HT-29 (cell line): ENCODE results near the gene GORASP1. TPM values are rescaled to one million over a fixed set of nuclear protein-coding genes. Genes with fewer than 3 reads are reported as not detected.

Experiments used
- DNase-seq: peaks from one replicate; pipeline ENCODE4 v3.0.0-alpha.2; 2015; ENCODE audit warnings: low spot score
- total RNA-seq: library from RNA; depleted of rRNA; stranded (reverse); fragments of >200 nt; shearing (Covaris generic); gene quantifications from 2 replicates; pipeline ENCODE4 v1.2.3, GENCODE V29; 2014

The GORASP1 gene
- total RNA-seq, 1 experiment from 2014 or later: 66.5 TPM

DNA sequence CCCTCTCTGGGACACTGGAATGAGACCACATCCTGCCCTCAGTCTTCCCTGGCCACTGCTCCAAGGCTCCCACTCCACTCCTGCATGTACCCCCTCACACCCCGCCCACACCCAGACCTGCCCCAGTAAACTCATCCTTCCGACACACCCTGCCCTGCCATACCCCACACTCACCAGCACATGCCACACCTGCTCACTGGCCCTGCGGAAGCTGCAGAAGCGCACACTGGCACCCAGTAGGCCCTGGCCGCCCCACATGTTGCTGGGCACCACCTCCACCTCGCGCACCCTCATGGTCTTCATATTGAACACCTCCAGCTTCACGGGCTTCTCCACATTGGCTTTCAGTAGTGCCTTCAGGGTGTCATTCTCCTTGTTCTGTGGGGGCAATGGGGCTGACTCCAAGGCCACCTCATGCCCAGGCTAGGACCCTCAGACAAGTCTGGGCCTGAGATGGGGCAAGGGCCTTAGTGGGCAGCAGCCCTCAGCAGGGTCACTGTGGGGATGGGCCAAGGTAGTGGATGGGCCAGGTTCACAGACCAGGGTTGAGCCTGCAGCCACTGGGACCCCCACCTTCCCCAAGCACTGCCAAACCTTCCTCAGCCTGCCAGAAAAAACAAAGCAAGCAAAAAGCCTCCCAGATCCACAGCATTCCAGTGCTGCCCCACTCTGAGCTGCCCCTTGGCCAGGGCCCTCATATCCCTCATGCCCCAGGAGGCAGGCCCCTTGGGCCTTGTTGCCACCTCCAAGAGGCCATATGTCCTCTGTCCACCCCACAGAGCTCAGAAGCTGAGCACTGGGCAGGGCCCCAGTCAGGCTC lies 4.7 kb downstream of the GORASP1 start:
- no peak for DNase-seq

DNA sequence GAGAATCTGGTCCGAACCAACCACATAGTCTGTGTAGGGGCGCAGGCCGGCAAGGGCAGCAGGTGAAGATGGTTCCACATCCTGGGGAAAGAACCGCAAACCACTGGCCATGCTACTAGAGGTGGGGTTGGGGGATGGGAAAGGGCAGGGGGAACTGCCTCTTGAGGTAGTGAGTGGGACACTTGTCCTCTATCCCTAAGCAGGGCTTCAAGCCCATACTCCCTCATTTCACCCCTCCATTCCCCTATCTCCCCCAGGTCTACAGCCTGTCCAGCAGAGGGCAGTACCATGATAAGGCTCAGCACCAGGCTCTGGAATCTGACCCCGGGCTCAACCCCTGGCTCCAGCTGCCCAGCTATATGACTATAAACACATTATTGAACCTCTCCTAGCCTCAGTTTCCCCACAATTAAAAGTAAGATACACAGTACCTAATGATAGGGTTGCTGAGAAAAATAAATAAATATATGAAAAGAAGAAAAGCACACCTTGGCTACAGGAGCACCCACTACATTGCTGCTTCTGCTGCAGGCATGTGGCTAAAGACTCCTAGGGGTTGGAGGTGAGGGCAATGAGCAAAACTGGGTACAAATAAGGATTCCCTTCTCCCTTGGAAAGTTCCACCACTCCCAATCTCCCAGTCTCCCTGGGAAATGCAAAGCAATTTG lies 6.3 kb downstream of the GORASP1 start:
- DNase-seq: peak; percentile 41

DNA sequence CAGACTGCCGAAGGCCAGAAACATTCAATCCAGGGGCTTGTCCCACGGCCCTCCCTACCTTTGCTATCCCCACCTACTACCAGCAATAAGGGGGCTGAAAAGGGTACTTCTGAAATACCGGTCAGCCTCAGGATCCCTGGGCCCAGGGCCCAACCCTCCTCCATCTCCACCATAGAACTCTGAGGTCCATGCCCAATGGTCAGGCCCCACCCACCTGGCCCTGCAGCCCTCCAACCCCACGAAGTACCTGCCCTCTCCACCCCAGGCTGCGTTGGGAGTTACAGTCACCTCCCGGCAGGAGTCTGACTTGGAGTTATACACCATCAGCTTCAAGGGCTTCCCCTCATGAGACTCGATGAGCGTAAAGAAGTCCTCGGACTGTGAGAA lies 6.9 kb downstream of the GORASP1 start:
- no peak for DNase-seq

DNA sequence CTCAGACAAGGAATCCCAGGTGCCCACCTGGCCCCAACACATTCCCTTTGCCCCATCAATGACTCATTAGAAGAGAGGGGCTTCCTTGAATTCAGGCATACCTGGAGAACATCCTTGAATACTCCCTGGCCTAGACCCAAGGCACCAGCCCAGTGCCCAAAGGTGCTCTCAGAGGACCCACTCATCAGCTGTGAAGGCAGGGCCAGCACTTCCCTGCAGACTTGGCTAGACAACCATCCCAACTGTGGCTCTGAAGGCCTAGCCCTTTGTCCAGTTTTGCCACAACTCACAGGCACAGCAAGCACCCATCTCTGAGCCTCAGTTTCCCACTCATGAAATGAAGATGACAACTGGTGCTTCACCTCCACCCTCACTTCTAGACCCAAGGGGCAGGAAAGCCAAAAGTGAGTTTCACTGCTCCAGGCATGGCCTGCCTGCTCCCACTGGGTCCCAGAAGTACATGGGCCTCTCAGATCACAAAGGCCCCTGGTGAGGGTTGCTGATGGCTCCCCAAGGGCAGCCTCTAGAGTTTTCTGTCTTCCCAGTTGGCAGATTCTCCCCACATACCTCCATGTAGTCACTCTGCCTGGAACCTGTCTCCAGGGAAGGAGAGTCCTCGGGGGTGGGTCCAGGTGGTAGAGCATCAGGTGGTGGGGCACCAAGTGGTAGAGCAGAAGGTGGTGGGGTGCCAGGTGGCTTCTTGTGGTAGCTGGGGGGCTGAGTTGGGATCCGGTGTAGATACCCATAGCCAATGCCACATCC lies 7.5 kb downstream of the GORASP1 start:
- DNase-seq: no peak

DNA sequence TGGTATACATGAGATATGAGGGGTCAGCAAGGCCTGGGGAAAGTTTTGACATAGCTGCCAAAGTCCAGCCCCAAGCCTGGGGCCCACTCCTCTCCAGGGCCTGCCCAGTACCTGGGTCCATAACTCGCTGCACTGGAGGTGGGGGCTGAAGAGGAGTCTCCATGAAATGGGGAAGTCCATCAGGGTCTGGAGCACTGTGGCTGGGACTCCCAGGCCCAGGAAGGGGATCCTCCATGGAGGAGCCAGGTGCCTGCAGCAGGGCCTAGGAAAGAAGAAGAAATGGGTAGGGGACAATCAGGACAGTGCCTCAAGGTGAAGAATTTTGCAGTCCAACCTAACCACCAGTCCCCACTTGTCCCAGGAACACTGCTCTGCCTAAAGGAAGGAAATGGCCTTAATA lies 8.2 kb downstream of the GORASP1 start:
- no peak for DNase-seq

DNA sequence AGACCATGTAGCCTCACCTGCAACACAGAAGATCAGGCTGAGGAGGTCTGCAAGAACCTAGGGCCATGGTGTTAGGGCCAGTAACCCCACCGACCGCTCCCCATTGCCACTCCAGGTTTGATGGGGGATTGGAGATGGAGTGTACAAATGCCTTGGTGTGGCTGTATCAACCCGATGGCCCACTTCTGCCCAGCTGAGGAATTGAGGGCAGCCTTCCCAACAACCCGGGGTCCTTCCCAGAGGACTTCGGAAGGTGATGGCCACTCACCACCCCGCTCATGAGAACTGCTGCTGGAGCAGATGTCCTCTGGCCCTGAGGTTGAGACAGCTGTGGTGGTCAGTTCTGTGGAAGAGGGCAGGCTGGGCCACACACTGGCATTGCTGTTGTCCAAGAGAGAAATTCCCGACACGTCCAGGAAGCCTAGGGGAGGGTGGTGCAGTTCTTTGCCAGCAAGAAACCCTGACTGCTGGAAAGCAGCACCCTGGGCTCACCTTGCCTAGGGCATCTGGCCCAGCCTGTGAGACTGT lies 8.9 kb downstream of the GORASP1 start:
- DNase-seq: no peak

DNA sequence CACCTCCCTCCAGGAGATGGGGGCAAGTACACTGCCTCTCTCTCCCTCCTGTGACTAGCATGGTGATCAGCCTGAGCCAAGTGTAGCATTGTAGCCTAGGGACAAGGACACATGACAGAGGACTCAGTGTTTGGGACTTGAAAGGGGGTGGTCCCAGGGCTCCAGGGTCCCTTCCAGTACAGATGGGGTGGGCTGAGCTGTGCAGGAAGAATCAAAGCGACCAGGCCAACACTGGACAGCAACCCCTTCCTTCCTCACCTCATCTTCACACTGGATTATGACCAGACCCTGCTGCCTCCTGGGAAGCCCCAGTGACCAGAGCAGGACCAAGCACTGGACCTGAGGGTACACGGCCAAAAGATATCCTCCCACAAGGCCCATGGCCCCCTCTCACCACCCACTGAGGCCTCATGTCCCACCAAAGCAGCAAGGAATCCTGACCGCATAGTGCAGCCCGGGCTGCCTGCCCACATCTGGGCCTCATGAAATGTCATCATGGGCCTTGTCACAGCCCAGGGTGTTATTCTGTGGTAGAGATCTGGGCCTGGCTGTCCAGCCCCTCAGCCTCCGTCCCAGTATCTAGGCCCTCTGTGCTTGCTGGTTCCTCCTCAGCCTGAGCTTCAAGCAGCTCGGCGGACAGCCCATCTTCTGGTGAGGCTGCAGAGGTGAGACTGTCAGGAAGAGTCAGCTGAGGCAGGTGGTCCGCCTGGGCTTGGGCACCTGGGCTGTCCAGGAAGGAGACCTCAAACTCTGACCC lies 9.5 kb downstream of the GORASP1 start:
- no peak for DNase-seq

DNA sequence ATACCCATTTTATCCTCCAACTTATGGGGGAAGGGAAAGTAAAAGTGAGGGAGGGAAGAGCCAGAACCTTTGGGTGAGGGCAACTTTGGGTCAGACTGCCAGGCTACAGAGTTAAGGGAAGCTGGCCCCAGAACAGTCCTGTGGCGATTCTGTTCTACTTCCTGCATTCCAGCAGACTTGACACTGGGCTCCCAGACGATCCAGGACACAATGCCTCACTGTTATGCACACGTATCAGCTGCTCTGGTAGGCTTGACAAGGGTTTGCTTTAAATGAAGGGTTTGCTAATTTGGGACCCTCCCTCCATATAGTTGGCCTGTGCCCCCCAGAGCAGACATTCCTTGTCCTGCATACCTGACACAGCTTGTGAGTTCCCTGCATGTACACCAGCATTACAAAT lies 10.7 kb downstream of the GORASP1 start:
- no peak for DNase-seq

DNA sequence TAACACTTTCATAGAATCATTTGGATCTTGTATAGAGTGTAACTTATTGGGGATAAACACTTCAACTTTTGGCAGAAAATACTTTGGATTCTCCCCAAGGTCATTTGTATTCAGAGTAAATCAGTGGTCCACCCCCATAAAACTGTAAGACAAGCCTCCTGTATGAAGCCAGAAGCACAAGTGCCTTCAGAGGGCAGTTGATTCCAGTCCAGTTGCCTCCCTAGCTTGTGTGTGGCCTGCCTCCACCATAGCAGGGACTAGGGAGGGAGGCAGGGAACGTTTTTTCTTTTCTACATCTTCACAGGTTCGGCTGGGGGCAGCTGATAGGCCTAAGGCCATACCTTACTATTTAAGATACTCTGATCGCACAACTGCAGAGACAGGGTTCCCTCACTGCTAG lies 11.6 kb downstream of the GORASP1 start:
- DNase-seq: no peak

DNA sequence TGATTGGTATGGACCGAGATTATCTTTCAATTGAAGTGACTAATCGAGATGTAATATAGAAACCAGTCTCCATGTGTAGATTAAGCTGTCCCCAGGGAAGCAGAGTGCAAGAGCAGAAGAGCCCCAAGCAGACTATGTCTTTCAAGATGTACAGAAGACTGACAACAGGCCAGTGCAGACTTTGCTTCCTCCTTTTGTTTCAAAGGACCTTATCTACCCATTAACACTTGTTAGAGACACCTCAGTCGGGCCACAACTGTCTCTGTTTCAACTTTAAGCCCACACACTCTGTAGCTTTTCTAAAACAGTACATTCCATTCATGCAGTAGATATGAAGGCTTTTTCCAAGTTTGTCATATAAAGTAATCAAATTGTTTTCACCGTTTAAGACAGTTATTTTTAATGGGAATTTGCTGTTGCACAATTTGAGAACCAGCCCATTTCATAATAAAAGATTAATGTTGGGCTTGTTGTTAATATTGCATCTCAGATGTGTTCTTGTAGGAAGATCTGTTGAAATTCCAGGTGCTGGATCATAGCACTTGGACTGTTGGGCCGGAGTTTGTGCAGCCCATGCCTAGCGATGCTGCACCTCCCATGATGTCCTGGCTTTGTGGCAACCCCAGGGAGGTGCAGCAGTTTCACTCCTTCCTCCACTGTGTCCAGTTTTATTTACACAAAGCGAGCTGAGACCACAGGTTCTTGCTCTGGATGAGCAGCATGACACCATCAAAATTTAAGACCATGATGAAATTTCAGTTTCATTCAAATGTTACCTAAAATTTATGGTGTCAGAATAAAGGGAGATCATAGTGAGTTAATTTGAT lies 12.4 kb downstream of the GORASP1 start:
- DNase-seq: no peak

DNA sequence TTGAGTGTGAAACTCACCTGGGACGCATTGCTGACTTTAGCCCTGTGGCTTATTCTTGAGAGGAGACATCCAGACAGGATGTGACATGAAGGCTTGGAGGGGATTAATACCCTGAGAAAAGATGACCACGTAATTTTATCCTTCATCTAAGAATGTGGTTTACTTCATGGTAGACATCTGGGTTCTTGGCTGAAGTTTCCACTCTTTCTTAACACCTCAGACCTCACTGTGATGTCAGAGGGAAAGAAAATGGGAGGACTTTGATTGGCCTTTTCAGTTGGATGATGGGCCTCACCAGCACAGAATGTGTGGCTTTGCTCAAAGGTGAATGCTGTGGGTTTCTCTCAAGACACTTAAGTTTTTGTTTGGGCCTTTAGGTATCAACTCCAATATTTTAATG lies 16.5 kb downstream of the GORASP1 start:
- no peak for DNase-seq

DNA sequence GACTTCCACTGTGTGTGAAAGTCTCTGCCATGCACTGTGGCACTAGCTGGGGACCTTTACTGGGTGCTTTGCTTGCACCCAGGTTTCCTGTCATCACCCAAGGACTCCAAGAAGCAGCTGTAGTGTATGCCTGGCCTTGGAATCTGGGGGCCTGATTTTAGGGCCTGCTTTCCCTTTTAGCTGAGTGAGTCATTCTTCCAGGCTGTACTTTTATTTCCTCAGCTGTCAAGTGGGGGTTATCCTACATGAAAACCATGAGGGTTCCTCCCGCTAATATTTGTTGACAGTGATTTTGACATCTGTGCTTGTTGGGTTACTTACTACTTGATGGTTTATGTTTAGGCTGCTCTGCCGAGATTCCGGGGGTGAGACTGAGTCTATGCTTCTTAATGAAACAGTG lies 18.5 kb downstream of the GORASP1 start:
- no peak for DNase-seq

DNA sequence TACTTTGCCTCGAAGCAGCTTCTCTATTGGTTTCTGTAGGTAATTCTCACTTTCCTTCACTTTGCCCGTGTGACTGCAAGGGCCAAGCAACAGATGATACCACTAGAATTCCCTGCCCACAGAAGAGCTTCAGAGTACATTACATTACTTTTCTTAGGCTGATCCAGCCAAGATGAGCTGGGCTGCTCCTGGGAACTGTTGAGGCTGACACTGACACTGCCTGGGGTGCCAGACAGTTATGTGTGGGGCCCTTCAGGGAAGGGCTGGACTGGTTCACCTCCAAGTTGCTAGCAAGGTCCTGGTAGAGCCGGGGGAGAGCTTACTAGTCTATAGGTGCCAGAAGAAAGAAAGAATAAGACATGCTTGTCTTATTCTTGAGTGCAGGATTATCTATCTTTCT lies 19.0 kb downstream of the GORASP1 start:
- DNase-seq: no peak

DNA sequence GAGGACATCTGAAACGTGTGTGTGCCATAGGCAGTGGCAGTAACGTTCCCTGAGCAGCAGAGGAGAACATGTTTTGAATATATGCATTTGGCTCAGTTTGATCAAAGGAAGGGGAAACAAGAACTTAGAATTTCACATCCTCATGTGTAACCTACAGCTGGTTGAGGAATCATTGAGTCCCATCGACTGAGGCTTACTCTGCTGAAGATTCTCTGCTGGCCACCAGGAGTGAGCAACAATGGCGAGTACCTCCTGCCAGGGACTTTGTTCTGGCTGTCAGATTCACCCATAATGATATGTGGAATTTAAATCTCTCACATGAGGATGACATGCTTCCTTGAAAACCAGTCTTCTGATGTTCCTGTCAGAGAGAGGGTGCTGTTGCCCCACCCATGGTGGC lies 21.3 kb downstream of the GORASP1 start:
- DNase-seq: no peak

DNA sequence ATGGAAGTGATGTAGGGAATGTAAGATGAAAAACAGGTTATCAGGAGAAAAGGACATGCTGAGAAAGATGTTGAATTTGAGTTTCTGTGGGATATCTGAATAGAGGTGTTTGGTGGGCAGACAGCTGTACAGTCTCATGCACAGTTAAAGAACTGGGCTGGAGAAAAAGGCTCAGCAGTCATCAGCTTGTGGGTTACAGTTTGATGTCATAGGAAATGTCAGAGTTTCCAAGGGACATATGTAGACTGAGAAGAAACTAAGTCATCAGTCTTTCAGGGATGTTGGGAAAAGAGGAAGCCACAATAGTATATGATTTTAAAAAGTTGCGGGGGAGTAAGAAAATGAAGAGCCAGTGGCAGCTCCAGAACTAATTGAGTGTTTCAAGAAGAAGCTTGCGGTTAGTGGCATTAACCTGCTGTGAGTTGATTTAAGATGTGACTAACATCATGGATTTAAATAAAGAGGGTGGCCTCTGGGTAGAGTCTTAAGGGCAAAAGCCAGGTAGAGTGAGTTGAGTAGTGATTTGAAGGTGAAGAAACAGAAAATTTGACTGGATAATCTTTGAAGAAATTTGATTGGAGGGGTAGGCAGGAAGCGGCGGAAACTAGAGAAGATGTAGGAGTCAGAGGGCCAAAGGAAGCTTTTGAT lies 24.6 kb downstream of the GORASP1 start:
- no peak for DNase-seq

DNA sequence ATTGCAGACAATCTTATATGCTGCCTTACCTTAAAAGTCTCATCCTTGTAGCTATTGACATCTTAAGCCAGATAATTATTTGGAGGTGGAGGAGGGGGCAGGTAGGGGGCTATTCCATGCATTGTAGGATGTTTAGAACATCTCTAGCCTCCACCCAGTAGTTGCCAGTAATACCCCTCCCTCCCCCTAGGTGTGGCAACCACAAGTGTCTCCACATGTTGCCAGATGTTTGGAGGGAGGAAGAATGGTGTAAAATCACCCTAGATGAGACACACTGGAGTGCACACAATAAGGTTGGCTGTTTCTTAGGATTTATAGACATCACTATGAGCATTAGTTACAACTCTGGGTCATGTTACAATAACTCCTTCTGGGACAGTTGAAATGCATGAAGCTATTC lies 27.4 kb downstream of the GORASP1 start:
- no peak for DNase-seq

DNA sequence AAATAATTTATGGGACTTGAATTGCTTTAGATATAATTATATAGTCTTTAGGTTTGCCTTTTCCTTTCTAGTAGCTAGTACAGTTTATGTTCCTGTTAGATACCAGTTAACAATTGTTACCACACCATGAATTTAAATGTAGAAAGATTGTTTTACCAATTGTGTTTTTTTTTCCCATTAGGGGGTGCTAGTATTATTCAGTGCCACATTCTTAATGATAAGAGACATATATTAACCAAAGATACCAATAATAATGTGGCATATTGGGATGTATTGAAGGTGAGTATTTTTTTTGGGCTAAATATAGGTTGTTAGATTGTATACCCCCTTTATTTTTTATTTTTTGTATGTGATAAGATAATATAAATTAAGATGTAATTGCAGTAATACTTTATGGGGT lies 27.9 kb downstream of the GORASP1 start:
- no peak for DNase-seq

DNA sequence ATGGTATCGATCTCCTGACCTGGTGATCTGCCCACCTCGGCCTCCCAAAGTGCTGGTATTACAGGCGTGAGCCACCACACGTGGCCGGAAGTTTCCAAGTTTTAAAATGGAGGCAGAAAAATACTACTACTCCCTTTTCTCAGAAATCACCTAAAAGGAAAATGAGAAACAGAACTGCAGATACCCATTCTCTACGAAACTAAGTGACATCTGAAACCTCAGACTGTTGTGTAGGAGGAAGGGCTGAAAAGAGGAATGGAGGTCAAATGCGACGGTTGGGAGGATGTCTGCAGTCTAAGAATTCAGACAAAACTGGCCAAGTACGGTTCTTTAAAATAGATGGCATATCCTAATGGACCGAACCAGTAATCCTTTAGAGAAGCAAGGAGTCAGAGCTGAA lies 31.5 kb downstream of the GORASP1 start:
- DNase-seq: no peak

DNA sequence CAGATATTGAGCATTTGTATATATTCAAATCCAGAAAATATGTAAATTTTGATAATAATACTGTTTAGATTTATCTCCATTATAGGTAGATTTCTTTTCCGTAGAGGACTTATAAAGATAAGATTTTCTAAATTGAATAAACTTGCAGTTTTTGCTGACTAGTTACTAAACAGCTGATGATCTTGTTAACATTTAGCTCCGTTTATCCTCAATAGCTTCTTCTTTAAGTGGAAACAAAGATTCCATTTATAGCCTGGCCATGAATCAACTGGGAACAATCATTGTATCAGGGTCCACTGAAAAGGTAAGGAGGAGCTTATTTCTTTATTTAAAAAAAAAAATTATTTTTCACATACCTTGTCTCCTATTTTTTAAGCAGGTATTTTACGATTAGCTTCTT lies 38.9 kb downstream of the GORASP1 start:
- no peak for DNase-seq

DNA sequence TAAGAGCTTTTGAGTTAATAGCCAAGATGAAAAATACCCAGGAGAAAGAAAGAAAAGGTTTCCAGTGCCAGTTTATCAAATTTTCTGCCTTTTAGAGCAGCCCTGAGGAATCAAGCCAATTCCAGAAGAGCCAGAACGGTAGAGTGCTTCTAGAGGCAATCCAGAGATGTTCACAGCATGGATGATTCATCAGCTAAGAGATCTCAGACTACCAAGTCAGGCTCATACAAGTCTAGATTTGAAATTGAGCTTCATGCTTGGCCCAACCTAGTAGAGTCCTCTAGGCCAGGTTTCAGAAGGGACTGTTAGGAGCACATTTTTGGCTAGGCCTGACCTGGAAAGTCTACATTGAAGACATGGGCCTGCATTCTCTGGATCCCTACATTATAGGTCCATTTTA lies 40.1 kb downstream of the GORASP1 start:
- DNase-seq: no peak
